Panc1 (cell line): ENCODE measurements around the gene TDRD7. TPM values are rescaled to one million over a fixed set of nuclear protein-coding genes. Genes with fewer than 3 reads are reported as not detected.

ENCODE experiments used
- ATAC-seq: fragments of 200-7000 bp; cut with Tn5 transposase; 2 replicates; pipeline ENCODE4 v1.9.1; 2020; ENCODE audit warnings: mild to moderate bottlenecking, moderate library complexity
- BruUV-seq: library from RNA; stranded (reverse); fragments of 400-500 nt; replicated peaks from 2 replicates; lab custom pipeline; 2021; lab: Mats Ljungman, UMichigan
- CTCF ChIA-PET: fragments of 300-600 bp; sonication (Branson Sonifier 250); formaldehyde crosslinking; loops from one replicate; lab custom pipeline; 2022; ENCODE audit warnings: antibody characterized with exemption; lab: Charles Lee
- POLR2A ChIA-PET: fragments of 300-600 bp; sonication (Branson Sonifier 250); formaldehyde crosslinking; loops from one replicate; lab custom pipeline; 2022; ENCODE audit warnings: antibody characterized with exemption; lab: Charles Lee
- DNase-seq: peaks from one replicate; pipeline ENCODE4 v3.0.0-alpha.2; 2010; ENCODE audit warnings: low read depth, low spot score
- H3K27ac ChIP-seq: 2 replicates; pipeline ENCODE4 v1.5.1; 2011; ENCODE audit warnings: mild to moderate bottlenecking, low read length, inconsistent platforms
- H3K27me3 ChIP-seq: fragments of 200-500 bp; sonication (Bioruptor generic); 2 replicates; pipeline ENCODE4 v1.6.0; 2014; ENCODE audit warnings: low read length, inconsistent platforms; ENCODE audit not compliant: control insufficient read depth, insufficient read depth
- H3K36me3 ChIP-seq: fragments of 200-500 bp; sonication (Bioruptor generic); 2 replicates; pipeline ENCODE4 v1.5.1; 2014; ENCODE audit warnings: inconsistent platforms, mild to moderate bottlenecking, low read length, moderate library complexity; ENCODE audit not compliant: control insufficient read depth, insufficient read depth
- H3K4me1 ChIP-seq: 2 replicates; pipeline ENCODE4 v1.5.1; 2011; ENCODE audit warnings: inconsistent platforms, mild to moderate bottlenecking, low read length, moderate library complexity; ENCODE audit not compliant: control insufficient read depth, insufficient read depth
- H3K4me3 ChIP-seq, 2 experiments: 2 replicates each; pipeline ENCODE4 v1.5.1; 2011 to 2012; ENCODE audit warnings: low read depth in 2 of 2, low read length in 2 of 2, mild to moderate bottlenecking in 2 of 2, inconsistent platforms in 1 of 2, moderate library complexity in 1 of 2
- H3K9me3 ChIP-seq: fragments of 200-500 bp; sonication (Bioruptor generic); 2 replicates; pipeline ENCODE4 v1.5.1; 2014; ENCODE audit warnings: low read depth, mild to moderate bottlenecking, inconsistent platforms, low read length, moderate library complexity; ENCODE audit not compliant: control insufficient read depth, insufficient read depth
- POLR2AphosphoS5 ChIP-seq: IDR thresholded peaks from 2 replicates; pipeline ENCODE4 v1.6.1; 2012; ENCODE audit warnings: mild to moderate bottlenecking, low read depth, low read length, moderate library complexity
- SIN3A ChIP-seq: IDR thresholded peaks from 2 replicates; pipeline ENCODE4 v1.6.1; 2012; ENCODE audit warnings: low read depth, mild to moderate bottlenecking, low read length, moderate library complexity, borderline replicate concordance; ENCODE audit not compliant: insufficient read depth
- TCF7L2 ChIP-seq: IDR thresholded peaks from 2 replicates; pipeline ENCODE4 v1.6.1; 2011; ENCODE audit warnings: mild to moderate bottlenecking, low read depth, low read length, inconsistent platforms
- in situ Hi-C: cut with HindIII; loops from 2 replicates; pipeline ENCODE4 v1.10.0; 2016; ENCODE audit warnings: low sequenced_read_pairs, low pct_unique_long_range_greater_than_20kb
- intact Hi-C: fragments of 100-400 bp; cut with micrococcal nuclease; formaldehyde crosslinking; loops from one replicate; pipeline ENCODE4 v1.10.0; 2022; ENCODE audit not compliant: unreplicated experiment
- total RNA-seq: library from RNA; stranded (reverse); gene quantifications from one replicate; pipeline ENCODE4 v1.2.1, GENCODE V29; 2021; ENCODE audit not compliant: unreplicated experiment
- TF ChIP-seq, protein P1 (sequence below): fragments of 450-650 bp; IDR thresholded peaks from 2 replicates; pipeline ENCODE4 v1.5.1; 2017; ENCODE audit warnings: mild to moderate bottlenecking
- TF ChIP-seq, protein P2 (sequence below), 2 experiments: IDR thresholded peaks; 2 replicates each; pipeline ENCODE4 v1.6.1; 2011 to 2012; ENCODE audit warnings: low read depth in 2 of 2, control low read depth in 1 of 2, low read length in 1 of 2, mild to moderate bottlenecking in 1 of 2, moderate library complexity in 1 of 2; ENCODE audit not compliant: insufficient read depth in 1 of 2

The TDRD7 gene
- total RNA-seq, 1 experiment from 2014 or later: 10.6 TPM

DNA sequence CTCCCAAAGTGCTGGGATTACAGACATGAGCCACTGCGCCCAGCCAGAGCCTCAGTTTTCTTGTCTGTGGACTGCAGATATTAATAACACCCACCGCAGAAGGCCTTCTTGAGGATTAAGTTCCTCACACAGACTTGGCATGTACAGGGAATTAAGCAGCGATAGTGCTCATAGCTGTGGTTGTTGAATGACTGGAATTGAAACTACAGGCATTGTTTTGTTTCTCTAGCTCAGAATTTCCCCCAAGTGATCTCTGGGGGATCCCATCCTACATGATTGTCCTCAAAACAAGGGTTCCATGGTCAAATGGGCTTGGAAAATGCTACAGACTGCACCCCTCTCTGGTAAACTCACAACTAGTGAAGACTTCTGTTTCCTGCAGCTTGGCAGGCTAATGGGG is 44.2 kb upstream of the TDRD7 start:
- Histone ChIP-seq H3K9me3 (no peaks in the 10 kb centered on the region), H3K36me3 (no peaks in the 10 kb centered on the region), H3K4me1 (no peaks in the 10 kb centered on the region), H3K27me3 (no peaks in the 10 kb centered on the region), H3K27ac (no peak overlapping the region), H3K4me3 (no peak overlapping the region)
- no peak for DNase-seq
- intact Hi-C loops: no loop called here
- TF ChIP-seq, protein P1, sequence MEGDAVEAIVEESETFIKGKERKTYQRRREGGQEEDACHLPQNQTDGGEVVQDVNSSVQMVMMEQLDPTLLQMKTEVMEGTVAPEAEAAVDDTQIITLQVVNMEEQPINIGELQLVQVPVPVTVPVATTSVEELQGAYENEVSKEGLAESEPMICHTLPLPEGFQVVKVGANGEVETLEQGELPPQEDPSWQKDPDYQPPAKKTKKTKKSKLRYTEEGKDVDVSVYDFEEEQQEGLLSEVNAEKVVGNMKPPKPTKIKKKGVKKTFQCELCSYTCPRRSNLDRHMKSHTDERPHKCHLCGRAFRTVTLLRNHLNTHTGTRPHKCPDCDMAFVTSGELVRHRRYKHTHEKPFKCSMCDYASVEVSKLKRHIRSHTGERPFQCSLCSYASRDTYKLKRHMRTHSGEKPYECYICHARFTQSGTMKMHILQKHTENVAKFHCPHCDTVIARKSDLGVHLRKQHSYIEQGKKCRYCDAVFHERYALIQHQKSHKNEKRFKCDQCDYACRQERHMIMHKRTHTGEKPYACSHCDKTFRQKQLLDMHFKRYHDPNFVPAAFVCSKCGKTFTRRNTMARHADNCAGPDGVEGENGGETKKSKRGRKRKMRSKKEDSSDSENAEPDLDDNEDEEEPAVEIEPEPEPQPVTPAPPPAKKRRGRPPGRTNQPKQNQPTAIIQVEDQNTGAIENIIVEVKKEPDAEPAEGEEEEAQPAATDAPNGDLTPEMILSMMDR: no peak
- no peak for TF ChIP-seq POLR2AphosphoS5
- no peak for TF ChIP-seq TCF7L2
- TF ChIP-seq, protein P2, sequence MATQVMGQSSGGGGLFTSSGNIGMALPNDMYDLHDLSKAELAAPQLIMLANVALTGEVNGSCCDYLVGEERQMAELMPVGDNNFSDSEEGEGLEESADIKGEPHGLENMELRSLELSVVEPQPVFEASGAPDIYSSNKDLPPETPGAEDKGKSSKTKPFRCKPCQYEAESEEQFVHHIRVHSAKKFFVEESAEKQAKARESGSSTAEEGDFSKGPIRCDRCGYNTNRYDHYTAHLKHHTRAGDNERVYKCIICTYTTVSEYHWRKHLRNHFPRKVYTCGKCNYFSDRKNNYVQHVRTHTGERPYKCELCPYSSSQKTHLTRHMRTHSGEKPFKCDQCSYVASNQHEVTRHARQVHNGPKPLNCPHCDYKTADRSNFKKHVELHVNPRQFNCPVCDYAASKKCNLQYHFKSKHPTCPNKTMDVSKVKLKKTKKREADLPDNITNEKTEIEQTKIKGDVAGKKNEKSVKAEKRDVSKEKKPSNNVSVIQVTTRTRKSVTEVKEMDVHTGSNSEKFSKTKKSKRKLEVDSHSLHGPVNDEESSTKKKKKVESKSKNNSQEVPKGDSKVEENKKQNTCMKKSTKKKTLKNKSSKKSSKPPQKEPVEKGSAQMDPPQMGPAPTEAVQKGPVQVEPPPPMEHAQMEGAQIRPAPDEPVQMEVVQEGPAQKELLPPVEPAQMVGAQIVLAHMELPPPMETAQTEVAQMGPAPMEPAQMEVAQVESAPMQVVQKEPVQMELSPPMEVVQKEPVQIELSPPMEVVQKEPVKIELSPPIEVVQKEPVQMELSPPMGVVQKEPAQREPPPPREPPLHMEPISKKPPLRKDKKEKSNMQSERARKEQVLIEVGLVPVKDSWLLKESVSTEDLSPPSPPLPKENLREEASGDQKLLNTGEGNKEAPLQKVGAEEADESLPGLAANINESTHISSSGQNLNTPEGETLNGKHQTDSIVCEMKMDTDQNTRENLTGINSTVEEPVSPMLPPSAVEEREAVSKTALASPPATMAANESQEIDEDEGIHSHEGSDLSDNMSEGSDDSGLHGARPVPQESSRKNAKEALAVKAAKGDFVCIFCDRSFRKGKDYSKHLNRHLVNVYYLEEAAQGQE (IDR thresholded peaks at IDR 0.05; ENCODE audit: insufficient read depth in 1 of 2, low read depth in 2 of 2, low read length in 1 of 2): no peak
- no peak for TF ChIP-seq SIN3A
- CTCF ChIA-PET: no interaction called here
- ATAC-seq: no peak
- no TSS peak for BruUV-seq
- POLR2A ChIA-PET: no interaction called here
- in situ Hi-C loops: no loop called here

DNA sequence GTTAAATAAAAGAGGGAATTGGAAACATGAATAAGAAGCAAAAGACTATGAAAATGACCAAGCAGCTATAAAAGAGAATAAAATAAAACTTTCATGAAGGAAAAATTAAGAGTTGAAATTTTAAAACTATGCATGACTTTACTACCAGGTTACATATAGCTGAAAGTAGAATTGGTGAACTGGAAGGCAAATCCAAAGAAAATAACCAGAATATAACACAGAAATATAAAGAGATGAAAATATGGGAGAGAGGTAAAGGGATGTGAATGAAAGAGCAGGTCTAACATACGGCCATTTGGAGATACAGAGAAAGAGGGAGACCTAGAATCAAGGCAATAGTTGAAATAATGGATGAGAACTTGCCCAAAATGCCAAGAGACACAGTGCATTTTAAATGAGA is 42.9 kb upstream of the TDRD7 start:
- ChIA-PET CTCF (no interaction called here), POLR2A (no interaction called here)
- no TSS peak for BruUV-seq
- Histone ChIP-seq H3K27me3 (no peaks in the 10 kb centered on the region), H3K9me3 (no peaks in the 10 kb centered on the region), H3K36me3 (no peaks in the 10 kb centered on the region), H3K27ac (no peak overlapping the region), H3K4me1 (no peaks in the 10 kb centered on the region), H3K4me3 (no peak overlapping the region)
- ATAC-seq (no peak), DNase-seq (no peak)
- in situ Hi-C loops (no loop called here), intact Hi-C loops (no loop called here)
- TF ChIP-seq, protein P1: no peak
- TF ChIP-seq, protein P2 (IDR thresholded peaks at IDR 0.05; ENCODE audit: insufficient read depth in 1 of 2, low read depth in 2 of 2, low read length in 1 of 2): no peak
- TF ChIP-seq SIN3A (no peak), POLR2AphosphoS5 (no peak)
